HepG2 (cell line): ENCODE data around the gene DNLZ. TPM values are rescaled to one million over a fixed set of nuclear protein-coding genes. Genes with fewer than 3 reads are reported as not detected.
A peak's percentile ranks its signal among the peaks of the same experiment; 100 is the strongest.

Experiments
- ATAC-seq: fragments of 200-7000 bp; cut with Tn5 transposase; 3 replicates; pipeline ENCODE4 v1.9.1; 2020; ENCODE audit warnings: mild to moderate bottlenecking, moderate library complexity
- BruUV-seq: library from RNA; stranded (reverse); fragments of 400-500 nt; replicated peaks from 2 replicates; lab custom pipeline; 2021; lab: Mats Ljungman, UMichigan
- CTCF ChIA-PET: fragments of 300-600 bp; formaldehyde crosslinking; extraction: SDS; loops from one replicate; lab custom pipeline; 2021; ENCODE audit warnings: low total read pairs, inconsistent platforms, low intra/inter-chr PET ratio; lab: Yijun Ruan, JAX
- POLR2A ChIA-PET: fragments of 350-600 bp; sonication (Branson Sonifier 250); formaldehyde crosslinking; loops from one replicate; lab custom pipeline; 2020; ENCODE audit warnings: antibody characterized with exemption, inconsistent platforms; lab: Yijun Ruan, JAX
- DNase-seq: peaks from one replicate; pipeline ENCODE4 v3.0.0-alpha.2; 2015; ENCODE audit warnings: low spot score
- FAIRE-seq: peaks from 3 replicates; lab custom pipeline; 2011; peaks lifted over from hg19 to GRCh38; lab: Jason Lieb, UNC
- H2AFZ ChIP-seq: one replicate; pipeline ENCODE4 v1.6.1; 2011; ENCODE audit warnings: low read length, inconsistent platforms
- H3K27ac ChIP-seq: fragments of 300-600 bp; 3 replicates; pipeline ENCODE4 v1.8.0; 2011; ENCODE audit warnings: mixed run types, mild to moderate bottlenecking, mixed read lengths, low read length, inconsistent platforms; ENCODE audit not compliant: insufficient read depth; ENCODE audit errors: extremely low read length
- H3K27me3 ChIP-seq, 2 experiments: fragments of 200-600 bp in 1 of 2; 2 replicates in 1 of 2; 3 replicates in 1 of 2; pipeline versions ENCODE4 v1.6.0 to v1.8.0; 2011; ENCODE audit warnings: low read length in 2 of 2, mild to moderate bottlenecking in 2 of 2, moderate library complexity in 2 of 2, inconsistent platforms in 1 of 2; ENCODE audit not compliant: insufficient read depth in 2 of 2, control insufficient read depth in 1 of 2
- H3K36me3 ChIP-seq, 2 experiments: fragments of 200-600 bp in 1 of 2; replicated peaks in 1 of 2; 2 replicates in 1 of 2; 3 replicates in 1 of 2; pipeline versions ENCODE4 v1.5.1 to v1.8.0; 2011; ENCODE audit warnings: low read length in 2 of 2, inconsistent platforms in 1 of 2; ENCODE audit not compliant: insufficient read depth in 2 of 2, control insufficient read depth in 1 of 2
- H3K4me1 ChIP-seq: 2 replicates; pipeline ENCODE4 v1.5.1; 2012; ENCODE audit warnings: low read length, inconsistent platforms; ENCODE audit not compliant: insufficient read depth
- H3K4me2 ChIP-seq: 2 replicates; pipeline ENCODE4 v1.6.0; 2011; ENCODE audit warnings: low read depth, low read length, inconsistent platforms
- H3K4me3 ChIP-seq, 3 experiments: fragments of 200-600 bp in 1 of 3; sonication (generic), shearing (Covaris generic) in 1 of 3; replicated peaks in 1 of 3; 2 replicates each; pipeline ENCODE4 v1.5.1; 2011 to 2016; ENCODE audit warnings: low read length in 3 of 3, inconsistent platforms in 2 of 3, low read depth in 2 of 3, mild to moderate bottlenecking in 2 of 3, control low read depth in 1 of 3, mixed read lengths in 1 of 3; ENCODE audit not compliant: insufficient read depth in 1 of 3
- H3K79me2 ChIP-seq: one replicate; pipeline ENCODE4 v1.6.1; 2011; ENCODE audit warnings: low read length, inconsistent platforms; ENCODE audit not compliant: insufficient read depth
- H3K9ac ChIP-seq: 2 replicates; pipeline ENCODE4 v1.6.0; 2011; ENCODE audit warnings: mild to moderate bottlenecking, low read depth, low read length, inconsistent platforms; ENCODE audit not compliant: insufficient read depth
- H3K9me3 ChIP-seq: 2 replicates; pipeline ENCODE4 v1.5.1; 2012; ENCODE audit warnings: mild to moderate bottlenecking, low read length
- H4K20me1 ChIP-seq: 2 replicates; pipeline ENCODE4 v1.6.0; 2011; ENCODE audit warnings: inconsistent platforms, mild to moderate bottlenecking, low read length, moderate library complexity; ENCODE audit not compliant: insufficient read depth
- HNF1A ChIP-seq, 2 experiments: sonication (generic) in 1 of 2; formaldehyde crosslinking in 1 of 2; IDR thresholded peaks; 2 replicates each; pipeline versions ENCODE4 v1.4.0 to v1.6.1; 2016 to 2020; ENCODE audit warnings: borderline replicate concordance in 1 of 2, low read depth in 1 of 2, mild to moderate bottlenecking in 1 of 2, missing genetic modification reagents in 1 of 2
- HOXA9 ChIP-seq: sonication (generic); formaldehyde crosslinking; IDR thresholded peaks from 2 replicates; pipeline ENCODE4 v1.8.1; 2022; ENCODE audit warnings: missing genetic modification reagents, mild to moderate bottlenecking, moderate library complexity, borderline replicate concordance
- REL ChIP-seq: sonication (generic); formaldehyde crosslinking; conservative IDR thresholded peaks from 2 replicates; pipeline ENCODE4 v1.8.0; 2022; ENCODE audit warnings: mild to moderate bottlenecking, missing genetic modification reagents, moderate library complexity
- SMARCC2 ChIP-seq: fragments of 450-650 bp; IDR thresholded peaks from 2 replicates; pipeline ENCODE4 v1.6.1; 2017; ENCODE audit warnings: antibody characterized with exemption, mild to moderate bottlenecking
- SYNCRIP ChIP-seq: fragments of 200-400 bp; formaldehyde crosslinking; IDR thresholded peaks from 2 replicates; pipeline ENCODE4 v1.6.1; 2018; ENCODE audit warnings: mild to moderate bottlenecking, low read depth, low read length; ENCODE audit not compliant: insufficient read depth
- TRAFD1 ChIP-seq: sonication (generic); formaldehyde crosslinking; IDR thresholded peaks from 2 replicates; pipeline ENCODE4 v1.5.1; 2020; ENCODE audit warnings: missing genetic modification reagents, mild to moderate bottlenecking, borderline replicate concordance
- ZBTB38 ChIP-seq: sonication (generic); formaldehyde crosslinking; IDR thresholded peaks from 2 replicates; pipeline ENCODE4 v1.5.1; 2020; ENCODE audit warnings: mild to moderate bottlenecking, missing genetic modification reagents
- ZNF17 ChIP-seq: sonication (generic); formaldehyde crosslinking; IDR thresholded peaks from 2 replicates; pipeline ENCODE4 v1.5.0; 2020; ENCODE audit warnings: mild to moderate bottlenecking, missing genetic modification reagents
- ZNF253 ChIP-seq: sonication (generic); formaldehyde crosslinking; IDR thresholded peaks from 2 replicates; pipeline ENCODE4 v1.8.0; 2022; ENCODE audit warnings: mild to moderate bottlenecking, missing genetic modification reagents, borderline replicate concordance
- ZNF329 ChIP-seq: sonication (generic); formaldehyde crosslinking; IDR thresholded peaks from 2 replicates; pipeline ENCODE4 v1.9.0; 2021; ENCODE audit warnings: low read depth, mild to moderate bottlenecking, missing genetic modification reagents
- ZNF674 ChIP-seq: sonication (generic); formaldehyde crosslinking; IDR thresholded peaks from 2 replicates; pipeline ENCODE4 v1.5.0; 2020; ENCODE audit warnings: low read depth, mild to moderate bottlenecking, missing genetic modification reagents
- ZNF703 ChIP-seq: sonication (generic); formaldehyde crosslinking; IDR thresholded peaks from 2 replicates; pipeline ENCODE4 v1.5.1; 2020; ENCODE audit warnings: missing genetic modification reagents, mild to moderate bottlenecking, moderate library complexity, borderline replicate concordance
- ZNF780A ChIP-seq: sonication (generic); formaldehyde crosslinking; IDR thresholded peaks from 2 replicates; pipeline ENCODE4 v1.8.0; 2022; ENCODE audit warnings: mild to moderate bottlenecking, missing genetic modification reagents, moderate library complexity
- ZNF784 ChIP-seq: sonication (generic); formaldehyde crosslinking; IDR thresholded peaks from 2 replicates; pipeline ENCODE4 v1.5.1; 2020; ENCODE audit warnings: missing genetic modification reagents, mild to moderate bottlenecking, borderline replicate concordance
- WGBS: methylation state at CpG from one replicate; pipeline ENCODE4 v1.1.6; 2017; ENCODE audit warnings: low lambda C conversion rate; 5-methylcytosine and 5-hydroxymethylcytosine counted together
- in situ Hi-C: cut with HindIII; loops from 2 replicates; pipeline ENCODE4 v1.10.0; 2017; ENCODE audit warnings: low pct_unique_long_range_greater_than_20kb; ENCODE audit not compliant: extremely low pct_ligation_motif_present
- intact Hi-C: fragments of 100-400 bp; cut with micrococcal nuclease; formaldehyde crosslinking; loops from one replicate; pipeline ENCODE4 v1.10.0; 2022; ENCODE audit not compliant: unreplicated experiment
- polyA plus RNA-seq, 8 experiments: library from polyadenylated mRNA; depleted of rRNA in 3 of 8; stranded (reverse) in 7 of 8; unstranded in 1 of 8; fragments of >200 nt; fragmentation: Illumina TruSeq in 4 of 8; extraction: Trizol in 4 of 8; gene quantifications; 2 replicates each; pipeline versions ENCODE4 v1.2.1 to v1.2.3, GENCODE V29; 2011 to 2016; ENCODE audit warnings: low read depth in 4 of 8, missing spikeins in 1 of 8, mixed read lengths in 1 of 8; ENCODE audit not compliant: insufficient read depth in 1 of 8
- total RNA-seq, 5 experiments: library from RNA; depleted of rRNA; stranded (reverse); fragments of >200 nt; fragmentation: Illumina TruSeq; extraction: Trizol; gene quantifications; 2 replicates each; pipeline ENCODE4 v1.2.3, GENCODE V29; 2016; ENCODE audit warnings: low read depth in 1 of 5

DNLZ gene
- total and polyA plus RNA-seq, 2 of the 13 experiments (the other 11 are each of a cell fraction or from before 2014, with no cell fraction given) = 3.4 to 8.0 TPM

DNA sequence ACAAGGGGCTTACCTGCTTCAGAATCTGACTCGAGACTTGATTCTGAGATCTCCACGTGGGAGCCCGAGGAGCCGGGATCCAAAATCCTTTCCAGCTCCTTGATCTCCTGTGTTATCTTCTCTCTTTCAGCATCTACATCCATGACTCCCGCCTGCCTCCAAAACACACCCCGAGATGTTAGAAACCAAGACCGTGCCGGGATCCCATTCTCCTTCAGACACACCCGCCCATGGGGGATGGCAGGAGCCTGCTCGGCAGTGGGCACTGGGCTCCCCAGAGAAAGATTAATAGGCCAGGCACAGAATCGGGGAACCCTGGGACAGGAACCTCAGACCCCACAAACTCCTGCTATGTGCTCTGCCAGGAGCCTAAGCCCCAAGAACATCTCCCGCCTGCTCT is 34.7 kb upstream of the DNLZ start:
- peak overlapping the region; percentile 88 for H3K4me2 ChIP-seq
- no peak for FAIRE-seq
- no peaks in the 10 kb centered on the region for H3K27me3 ChIP-seq
- DNase-seq = no peak
- no peak overlapping the region for H2AFZ ChIP-seq
- peaks cover 21% of the 10 kb centered on the region for H3K79me2 ChIP-seq
- ATAC-seq = no peak
- ChIA-PET POLR2A (no interaction called here), CTCF (no interaction called here)
- peaks cover 20% of the 10 kb centered on the region for H3K4me1 ChIP-seq
- H3K4me3 ChIP-seq = peak overlapping the region in 1 of 3 experiments; percentile 97; a peak in 2 of 6 replicates
- no TSS peak for BruUV-seq
- H3K9ac ChIP-seq = peak overlapping the region; percentile 83
- no peaks in the 10 kb centered on the region for H3K9me3 ChIP-seq
- intact Hi-C loops = no loop called here
- 96% methylated on average over 11 of the region's 12 CpGs for WGBS
- TF ChIP-seq ZNF780A (CRISPR knock-in tag) (no peak), ZBTB38 (CRISPR knock-in tag) (no peak), ZNF784 (CRISPR knock-in tag) (no peak), SMARCC2 (no peak), REL (CRISPR knock-in tag) (no peak), ZNF253 (CRISPR knock-in tag) (no peak), ZNF703 (CRISPR knock-in tag) (no peak), HOXA9 (CRISPR knock-in tag) (no peak), ZNF329 (no peak), ZNF674 (CRISPR knock-in tag) (no peak), SYNCRIP (no peak), ZNF17 (CRISPR knock-in tag) (no peak), HNF1A (IDR thresholded peaks at IDR 0.05; ENCODE audit: low read depth) (no peak), HNF1A (CRISPR knock-in tag; IDR thresholded peaks at IDR 0.05; ENCODE audit: borderline replicate concordance) (no peak), TRAFD1 (no peak)
- no peak overlapping the region for H3K27ac ChIP-seq
- in situ Hi-C loops = no loop called here
- H3K36me3 ChIP-seq = peaks cover 18 to 36% of the 10 kb centered on the region in 2 experiments; a peak in 4 of 5 replicates
- 0 out of 2 replicates have a peak, but pooled peaks cover 2% of the 10 kb centered on the region for H4K20me1 ChIP-seq
